Measurements from ENCODE around the gene POLR3E.

DNA sequence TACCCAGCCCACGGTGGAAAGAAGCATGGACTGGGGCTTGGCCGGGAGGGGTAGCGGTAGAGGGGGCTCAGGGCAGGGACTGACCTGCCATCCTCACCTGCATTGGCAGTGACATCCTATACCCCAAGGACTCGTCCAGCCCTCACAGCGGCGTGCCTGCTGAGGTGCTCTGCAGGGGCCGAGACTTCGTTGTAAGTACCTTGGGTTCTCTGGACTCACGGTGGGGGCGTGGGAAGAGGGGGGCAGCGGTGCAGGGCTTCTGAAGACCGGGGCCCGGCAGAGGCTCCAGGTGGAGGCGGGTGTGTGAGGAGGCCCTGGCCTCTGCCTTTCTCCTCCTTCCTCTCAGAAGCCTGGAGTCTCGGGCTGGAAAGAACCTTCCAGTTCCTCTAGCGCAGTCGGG is 25.5 kb downstream of the POLR3E start:
- TF ChIP-seq, protein P1, sequence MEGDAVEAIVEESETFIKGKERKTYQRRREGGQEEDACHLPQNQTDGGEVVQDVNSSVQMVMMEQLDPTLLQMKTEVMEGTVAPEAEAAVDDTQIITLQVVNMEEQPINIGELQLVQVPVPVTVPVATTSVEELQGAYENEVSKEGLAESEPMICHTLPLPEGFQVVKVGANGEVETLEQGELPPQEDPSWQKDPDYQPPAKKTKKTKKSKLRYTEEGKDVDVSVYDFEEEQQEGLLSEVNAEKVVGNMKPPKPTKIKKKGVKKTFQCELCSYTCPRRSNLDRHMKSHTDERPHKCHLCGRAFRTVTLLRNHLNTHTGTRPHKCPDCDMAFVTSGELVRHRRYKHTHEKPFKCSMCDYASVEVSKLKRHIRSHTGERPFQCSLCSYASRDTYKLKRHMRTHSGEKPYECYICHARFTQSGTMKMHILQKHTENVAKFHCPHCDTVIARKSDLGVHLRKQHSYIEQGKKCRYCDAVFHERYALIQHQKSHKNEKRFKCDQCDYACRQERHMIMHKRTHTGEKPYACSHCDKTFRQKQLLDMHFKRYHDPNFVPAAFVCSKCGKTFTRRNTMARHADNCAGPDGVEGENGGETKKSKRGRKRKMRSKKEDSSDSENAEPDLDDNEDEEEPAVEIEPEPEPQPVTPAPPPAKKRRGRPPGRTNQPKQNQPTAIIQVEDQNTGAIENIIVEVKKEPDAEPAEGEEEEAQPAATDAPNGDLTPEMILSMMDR (IDR thresholded peaks at IDR 0.05) = no peak
- no peak for TF ChIP-seq POLR2A (IDR thresholded peaks at IDR 0.05)

Measured in gastroesophageal sphincter (tissue), 3 donors.